ENCODE data around the gene NHEJ1.

GRCh38 chr2:219181531-219181930 is 20.9 kb upstream of the NHEJ1 start:
- TF ChIP-seq CTCF (IDR thresholded peaks at IDR 0.05) (no peak), POLR2A (IDR thresholded peaks at IDR 0.05) (no peak), POLR2AphosphoS5 (IDR thresholded peaks at IDR 0.05) (no peak)
